ENCODE measurements around the gene PKHD1.

Gene PKHD1

GRCh38 chr6:51598171-51598570 is 489.2 kb downstream of the PKHD1 start:
- no peak overlapping the region for H3K4me3 Mint-ChIP-seq
- no peaks in the 10 kb centered on the region for H3K27me3 Mint-ChIP-seq
- intact Hi-C loops (cut with micrococcal nuclease) = no loop called here
- H3K36me3 Mint-ChIP-seq (ENCODE audit: low read depth) = no peaks in the 10 kb centered on the region
- no peak overlapping the region for H3K27ac Mint-ChIP-seq
- H3K4me1 Mint-ChIP-seq (ENCODE audit: low read depth) = no peaks in the 10 kb centered on the region
- peaks cover 45% of the 10 kb centered on the region for H3K9me3 Mint-ChIP-seq

DNA sequence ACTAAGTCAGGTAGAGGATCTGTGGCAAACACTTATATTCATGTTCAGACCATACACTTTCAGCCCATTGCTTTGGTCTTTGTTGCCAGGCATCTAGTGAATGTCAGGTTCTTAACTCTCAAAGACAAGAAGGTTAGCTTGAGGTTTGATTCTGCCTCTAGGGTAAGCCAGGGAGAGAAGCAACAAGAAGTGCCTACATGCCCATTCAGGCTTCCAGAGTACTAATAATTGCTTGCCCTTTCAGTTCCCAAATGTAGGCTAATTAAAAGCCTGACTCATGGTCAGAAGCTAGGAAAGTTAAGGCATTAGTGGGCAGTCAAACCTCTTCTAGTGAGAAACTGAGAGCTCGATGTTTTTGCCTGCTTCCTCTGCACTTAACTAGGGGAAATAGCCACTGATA is 492.4 kb downstream of the PKHD1 start:
- Mint-ChIP-seq H3K36me3 (ENCODE audit: low read depth) (no peaks in the 10 kb centered on the region), H3K27me3 (no peaks in the 10 kb centered on the region), H3K4me1 (ENCODE audit: low read depth) (no peaks in the 10 kb centered on the region), H3K9me3 (peaks cover 45% of the 10 kb centered on the region), H3K4me3 (no peak overlapping the region), H3K27ac (no peak overlapping the region)
- intact Hi-C loops (cut with micrococcal nuclease) = no loop called here

DNA sequence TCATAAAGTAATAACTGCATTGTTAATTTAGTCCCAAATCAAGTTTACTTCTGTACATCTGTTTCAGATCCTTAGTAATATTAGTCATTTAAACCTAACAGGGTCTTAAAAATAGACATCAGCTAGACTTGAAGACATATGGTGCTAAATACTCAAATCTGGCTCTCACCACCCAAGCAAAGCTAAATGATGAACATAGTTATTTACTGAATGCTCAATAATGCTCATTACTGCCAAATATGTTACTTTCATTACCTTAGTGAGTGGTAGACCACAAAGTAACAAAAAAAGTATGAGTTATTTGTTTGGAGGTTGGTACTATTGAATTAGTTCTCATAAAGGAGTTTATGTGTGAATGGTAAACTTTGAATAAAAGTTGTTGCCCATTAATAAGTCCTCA is 502.1 kb downstream of the PKHD1 start:
- no peaks in the 10 kb centered on the region for H3K4me1 Mint-ChIP-seq (ENCODE audit: low read depth)
- no peak overlapping the region for H3K4me3 Mint-ChIP-seq
- no peaks in the 10 kb centered on the region for H3K9me3 Mint-ChIP-seq
- no peak overlapping the region for H3K27ac Mint-ChIP-seq
- H3K36me3 Mint-ChIP-seq (ENCODE audit: low read depth) = no peaks in the 10 kb centered on the region
- intact Hi-C loops (cut with micrococcal nuclease) = no loop called here
- no peaks in the 10 kb centered on the region for H3K27me3 Mint-ChIP-seq

GRCh38 chr6:51584163-51584562 is 503.2 kb downstream of the PKHD1 start:
- H3K4me3 Mint-ChIP-seq = no peak overlapping the region
- H3K27ac Mint-ChIP-seq = no peak overlapping the region
- intact Hi-C loops (cut with micrococcal nuclease) = no loop called here
- H3K36me3 Mint-ChIP-seq (ENCODE audit: low read depth) = no peaks in the 10 kb centered on the region
- H3K4me1 Mint-ChIP-seq (ENCODE audit: low read depth) = no peaks in the 10 kb centered on the region
- H3K9me3 Mint-ChIP-seq = no peaks in the 10 kb centered on the region
- H3K27me3 Mint-ChIP-seq = no peaks in the 10 kb centered on the region

- H3K4me3 Mint-ChIP-seq = no peak overlapping the region
- no peaks in the 10 kb centered on the region for H3K27me3 Mint-ChIP-seq
- no peaks in the 10 kb centered on the region for H3K9me3 Mint-ChIP-seq
- no peak overlapping the region for H3K27ac Mint-ChIP-seq
- H3K4me1 Mint-ChIP-seq (ENCODE audit: low read depth) = no peaks in the 10 kb centered on the region
- H3K36me3 Mint-ChIP-seq (ENCODE audit: low read depth) = no peaks in the 10 kb centered on the region
- intact Hi-C loops (cut with micrococcal nuclease) = no loop called here
Observed at GRCh38 chr6:51578994-51579393, 508.4 kb downstream of the PKHD1 start.

DNA sequence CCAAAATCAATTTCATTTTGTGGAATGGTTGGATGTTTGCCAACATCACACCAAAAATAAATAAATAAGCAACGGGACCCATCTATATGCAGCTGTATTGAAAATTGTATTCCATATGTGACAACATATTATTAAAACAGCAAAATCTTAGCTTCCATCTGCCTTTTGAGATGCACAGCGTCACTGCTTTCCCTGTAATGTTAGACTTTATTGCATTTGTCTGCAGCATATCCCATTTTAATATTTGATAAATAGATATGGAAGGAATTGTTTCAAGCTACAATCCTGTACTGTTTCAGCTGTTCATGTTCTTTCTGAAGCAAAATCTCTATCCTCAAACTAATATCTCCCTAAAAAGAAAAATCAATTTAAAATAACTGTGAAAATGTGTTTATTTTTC is 509.1 kb downstream of the PKHD1 start:
- Mint-ChIP-seq H3K36me3 (ENCODE audit: low read depth) (no peaks in the 10 kb centered on the region), H3K27ac (no peak overlapping the region), H3K9me3 (no peaks in the 10 kb centered on the region), H3K4me3 (no peak overlapping the region), H3K27me3 (no peaks in the 10 kb centered on the region), H3K4me1 (ENCODE audit: low read depth) (no peaks in the 10 kb centered on the region)
- intact Hi-C loops (cut with micrococcal nuclease) = no loop called here

DNA sequence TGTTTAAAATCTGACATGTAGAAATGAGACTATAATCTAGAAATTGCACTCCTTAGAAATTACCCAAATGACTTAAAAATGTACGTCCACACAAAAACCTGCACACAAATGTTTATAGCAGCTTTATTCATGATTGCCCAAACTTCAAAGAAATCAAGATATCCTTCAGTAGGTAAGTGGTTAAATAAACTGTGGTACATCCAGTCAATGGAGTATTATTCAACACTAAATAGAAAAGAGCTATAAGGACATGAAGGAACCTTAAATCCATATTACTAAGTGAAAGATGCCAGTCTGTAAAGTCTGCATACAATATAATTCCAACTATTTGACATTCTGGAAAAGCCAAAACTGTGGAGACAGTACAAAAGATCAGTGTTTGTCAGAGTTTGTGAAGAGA is 513.4 kb downstream of the PKHD1 start:
- intact Hi-C loops (cut with micrococcal nuclease) = no loop called here
- no peaks in the 10 kb centered on the region for H3K4me1 Mint-ChIP-seq (ENCODE audit: low read depth)
- no peaks in the 10 kb centered on the region for H3K9me3 Mint-ChIP-seq
- H3K4me3 Mint-ChIP-seq = no peak overlapping the region
- no peaks in the 10 kb centered on the region for H3K36me3 Mint-ChIP-seq (ENCODE audit: low read depth)
- H3K27ac Mint-ChIP-seq = no peak overlapping the region
- no peaks in the 10 kb centered on the region for H3K27me3 Mint-ChIP-seq

- Mint-ChIP-seq H3K4me3 (no peak overlapping the region), H3K36me3 (ENCODE audit: low read depth) (no peaks in the 10 kb centered on the region), H3K9me3 (no peaks in the 10 kb centered on the region), H3K27ac (no peak overlapping the region), H3K27me3 (no peaks in the 10 kb centered on the region), H3K4me1 (ENCODE audit: low read depth) (no peaks in the 10 kb centered on the region)
- intact Hi-C loops (cut with micrococcal nuclease) = no loop called here
Observed at GRCh38 chr6:51571168-51571567, 516.2 kb downstream of the PKHD1 start.

DNA sequence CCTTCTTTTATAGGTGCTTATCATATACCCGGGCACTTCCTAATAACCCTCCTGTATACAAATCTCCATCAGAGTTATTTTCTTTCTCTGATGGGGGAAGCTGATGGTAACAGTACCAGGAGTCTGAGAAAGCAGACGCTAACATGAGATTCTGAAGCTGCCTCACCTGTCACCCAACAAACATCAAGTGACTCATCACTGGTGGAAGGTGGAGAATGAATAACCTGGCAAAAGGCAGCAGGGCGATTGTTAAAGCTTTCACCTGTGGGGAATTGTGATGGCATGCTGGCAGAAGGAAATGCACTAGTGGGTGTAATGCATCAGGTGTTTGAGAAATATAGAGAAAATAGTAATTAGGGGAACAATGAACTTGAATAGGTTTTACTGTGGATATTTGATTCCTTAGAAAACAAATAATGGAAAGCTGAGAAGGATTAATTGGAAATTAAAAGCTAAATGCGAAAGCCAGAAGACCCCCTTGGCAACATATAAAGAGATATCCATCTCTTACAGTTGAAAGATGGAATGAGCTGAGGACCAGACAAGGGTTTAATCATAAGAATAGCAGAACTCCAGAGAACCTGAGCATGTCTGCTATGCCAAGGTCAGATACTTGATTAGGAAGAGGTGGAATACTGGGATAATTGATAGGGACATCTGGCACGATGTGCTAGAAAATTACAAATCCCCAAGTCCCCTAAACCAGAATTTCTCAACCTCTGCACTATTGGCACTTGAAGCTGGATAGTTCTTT is 517.1 kb downstream of the PKHD1 start:
- no peak overlapping the region for H3K4me3 Mint-ChIP-seq
- H3K4me1 Mint-ChIP-seq (ENCODE audit: low read depth) = no peaks in the 10 kb centered on the region
- no peaks in the 10 kb centered on the region for H3K9me3 Mint-ChIP-seq
- H3K36me3 Mint-ChIP-seq (ENCODE audit: low read depth) = no peaks in the 10 kb centered on the region
- H3K27ac Mint-ChIP-seq = no peak overlapping the region
- intact Hi-C loops (cut with micrococcal nuclease) = no loop called here
- no peaks in the 10 kb centered on the region for H3K27me3 Mint-ChIP-seq

DNA sequence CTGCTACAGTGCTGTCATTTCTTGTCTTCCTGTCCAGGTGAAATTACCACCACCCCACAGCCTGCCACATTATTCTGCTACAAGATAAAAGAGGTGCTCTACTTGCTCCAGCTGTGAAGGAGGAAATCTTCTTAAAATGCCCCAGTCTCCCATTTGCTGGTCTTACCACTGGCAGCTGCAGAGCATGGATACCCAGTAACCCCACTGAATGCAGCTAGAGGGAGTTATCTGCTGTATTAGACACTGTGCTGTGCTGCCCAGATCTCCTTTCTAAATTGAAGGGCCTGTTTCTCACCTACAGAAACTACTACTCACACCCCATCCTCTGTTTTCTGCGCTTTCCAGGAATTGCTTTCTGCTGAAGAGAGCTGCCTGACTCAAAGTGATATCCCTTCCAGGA is 517.8 kb downstream of the PKHD1 start:
- no peak overlapping the region for H3K27ac Mint-ChIP-seq
- H3K36me3 Mint-ChIP-seq (ENCODE audit: low read depth) = no peaks in the 10 kb centered on the region
- H3K9me3 Mint-ChIP-seq = no peaks in the 10 kb centered on the region
- intact Hi-C loops (cut with micrococcal nuclease) = no loop called here
- H3K27me3 Mint-ChIP-seq = no peaks in the 10 kb centered on the region
- no peak overlapping the region for H3K4me3 Mint-ChIP-seq
- H3K4me1 Mint-ChIP-seq (ENCODE audit: low read depth) = no peaks in the 10 kb centered on the region

DNA sequence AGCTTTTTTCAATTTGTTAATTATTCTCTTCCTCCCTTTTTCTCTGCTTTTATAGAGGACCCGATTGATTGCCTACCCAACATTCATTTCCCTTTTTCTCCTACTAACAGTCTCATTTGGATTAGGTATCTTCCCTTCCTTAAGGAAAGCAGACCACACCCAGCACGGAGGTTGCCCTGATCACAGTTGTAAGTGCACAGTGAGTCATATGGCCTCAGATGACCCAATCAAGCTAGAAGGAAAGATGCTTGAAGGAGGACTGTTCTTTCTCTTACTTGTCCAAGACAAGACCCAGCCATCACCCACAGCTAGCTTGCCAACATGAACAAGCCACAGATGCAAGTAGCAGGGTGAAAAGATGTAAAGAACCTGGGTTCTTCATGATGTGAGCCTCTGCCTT is 518.6 kb downstream of the PKHD1 start:
- Mint-ChIP-seq H3K27ac (no peak overlapping the region), H3K4me3 (no peak overlapping the region), H3K36me3 (ENCODE audit: low read depth) (no peaks in the 10 kb centered on the region), H3K9me3 (no peaks in the 10 kb centered on the region), H3K27me3 (no peaks in the 10 kb centered on the region), H3K4me1 (ENCODE audit: low read depth) (no peaks in the 10 kb centered on the region)
- intact Hi-C loops (cut with micrococcal nuclease) = no loop called here

- H3K36me3 Mint-ChIP-seq (ENCODE audit: low read depth) = no peaks in the 10 kb centered on the region
- H3K27ac Mint-ChIP-seq = no peak overlapping the region
- no peak overlapping the region for H3K4me3 Mint-ChIP-seq
- H3K9me3 Mint-ChIP-seq = no peaks in the 10 kb centered on the region
- intact Hi-C loops (cut with micrococcal nuclease) = no loop called here
- no peaks in the 10 kb centered on the region for H3K27me3 Mint-ChIP-seq
- no peaks in the 10 kb centered on the region for H3K4me1 Mint-ChIP-seq (ENCODE audit: low read depth)
Observed at GRCh38 chr6:51565472-51565871, 521.9 kb downstream of the PKHD1 start.

Measured in dendritic cell treated with granulocyte-macrophage colony-stimulating factor and Interleukin-4, amounts not matched to agents 40 ng/mL and 50 ng/mL, for 4 days (primary cell).